KG1 (cell line): Measurements from ENCODE around the gene MRPL49.
"Not testable (repeated sequence)": the region's sequence is repeated elsewhere in the genome, so short reads cannot be mapped to it uniquely, and the experiment has no call there.

Source experiments
- DNase-seq: peaks from one replicate; lab custom pipeline; 2025; lab: John Stamatoyannopoulos, UW

Gene MRPL49

GRCh38 chr11:65132988-65133700, 11.0 kb downstream of the MRPL49 start:
- DNase-seq = no peak

- no peak for DNase-seq
These were observed 11.6 kb downstream of the MRPL49 start for GRCh38 chr11:65133724-65134123.

GRCh38 chr11:65134240-65134951, 12.3 kb downstream of the MRPL49 start, which contains the start of gene SYVN1:
TSS of gene SYVN1 (minus strand) at chr11:65134519. CDS start at chr11:65133601, 918 bp downstream.
- peak; percentile 93 for DNase-seq

GRCh38 chr11:65134952-65135632, 13.0 kb downstream of the MRPL49 start:
- DNase-seq = peak; percentile 93

- DNase-seq = no peak
These were observed 13.6 kb downstream of the MRPL49 start for GRCh38 chr11:65135633-65136145.

GRCh38 chr11:65136515-65137096, 14.5 kb downstream of the MRPL49 start:
- no peak for DNase-seq

GRCh38 chr11:65141896-65142494, 19.9 kb downstream of the MRPL49 start:
- DNase-seq = no peak

- no peak for DNase-seq
These were observed 25.4 kb downstream of the MRPL49 start for GRCh38 chr11:65147352-65148075.

GRCh38 chr11:65148657-65149056, 26.5 kb downstream of the MRPL49 start:
- DNase-seq = no peak

GRCh38 chr11:65150131-65150508, 28.0 kb downstream of the MRPL49 start:
- DNase-seq = not testable (repeated sequence)

GRCh38 chr11:65150509-65151299, 28.6 kb downstream of the MRPL49 start:
- DNase-seq = peak; percentile 89

- DNase-seq = no peak
These were observed 29.3 kb downstream of the MRPL49 start for GRCh38 chr11:65151331-65151899.

GRCh38 chr11:65152122-65152521, 30.0 kb downstream of the MRPL49 start:
- no peak for DNase-seq

GRCh38 chr11:65156256-65156655, 34.1 kb downstream of the MRPL49 start:
- DNase-seq = no peak

GRCh38 chr11:65156926-65157325, 34.8 kb downstream of the MRPL49 start:
- no peak for DNase-seq

- DNase-seq = no peak
These were observed 35.2 kb downstream of the MRPL49 start for GRCh38 chr11:65157336-65157735.

- no peak for DNase-seq
These were observed 36.9 kb downstream of the MRPL49 start for GRCh38 chr11:65159012-65159411.

- DNase-seq = no peak
These were observed 38.5 kb downstream of the MRPL49 start for GRCh38 chr11:65160643-65161042.

- DNase-seq = no peak
These were observed 41.6 kb downstream of the MRPL49 start for GRCh38 chr11:65163684-65164083.
